ENCODE measurements around the gene PPP1R37. TPM values are rescaled to one million over a fixed set of nuclear protein-coding genes. Genes with fewer than 3 reads are reported as not detected.

PPP1R37 gene
- total and polyA plus RNA-seq, 2 donors (not counting 1 experiment from before 2014, with no cell fraction given): 20.7 to 28.1 TPM

DNA sequence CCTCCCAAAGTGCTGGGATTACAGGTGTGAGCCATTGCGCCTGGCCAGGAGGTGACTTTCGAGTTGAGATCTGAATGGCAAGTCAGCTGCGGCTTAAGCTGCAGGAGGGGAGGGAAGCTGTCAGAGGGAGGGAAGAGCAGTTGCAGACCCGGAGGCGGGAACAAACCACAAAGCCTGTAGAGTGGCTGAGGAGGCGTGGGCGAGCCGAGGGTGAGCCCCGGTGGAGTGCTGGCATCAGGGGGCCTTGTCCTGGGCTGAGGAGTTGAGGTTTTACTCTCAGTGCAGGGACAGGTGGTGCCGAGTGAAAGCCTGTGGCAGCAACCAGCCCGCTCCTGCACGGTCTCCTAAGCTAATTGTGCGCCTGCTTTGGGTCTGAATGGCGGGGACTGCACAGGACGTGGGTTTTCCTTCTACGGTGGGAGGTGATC, 24.2 kb downstream of the PPP1R37 start:
- intact Hi-C loops (cut with micrococcal nuclease): no loop called here
- no peaks in the 10 kb centered on the region for H3K27me3 Mint-ChIP-seq
- Histone ChIP-seq H3K4me2 (replicated peaks; ENCODE audit: low read depth, low read length, poor library complexity, severe bottlenecking) (peak overlapping the region; percentile 71), H3K4me3 (ENCODE audit: control extremely low read depth in 1 of 5, extremely low read depth in 1 of 5, insufficient read depth in 1 of 5, low read depth in 2 of 5, low read length in 4 of 5) (no peak overlapping the region), H4K20me1 (ENCODE audit: control insufficient read depth, insufficient read depth, low read length, poor library complexity, severe bottlenecking) (peaks cover 87% of the 10 kb centered on the region), H3K27me3 (replicated peaks in 1 of 4; ENCODE audit: control extremely low read depth in 1 of 4, control insufficient read depth in 3 of 4, insufficient read depth in 4 of 4, low read length in 3 of 4) (no peaks in the 10 kb centered on the region), H3K9me3 (ENCODE audit: control extremely low read depth in 1 of 3, control insufficient read depth in 2 of 3, insufficient read depth in 1 of 3, low read length in 2 of 3) (no peaks in the 10 kb centered on the region), H2AFZ (ENCODE audit: insufficient read depth, low read depth, low read length, poor library complexity, severe bottlenecking) (no peak overlapping the region), H3K27ac (ENCODE audit: low read length in 2 of 2) (no peak overlapping the region), H3K36me3 (replicated peaks in 1 of 2; ENCODE audit: control extremely low read depth in 1 of 2, control insufficient read depth in 1 of 2, extremely low read depth in 1 of 2, insufficient read depth in 2 of 2, low read length in 1 of 2) (no peaks in the 10 kb centered on the region), H3K4me1 (ENCODE audit: control insufficient read depth in 2 of 2, insufficient read depth in 2 of 2, low read length in 2 of 2) (peaks cover 45 to 80% of the 10 kb centered on the region in 2 donors), H3K79me2 (ENCODE audit: control insufficient read depth, insufficient read depth, low read length) (peaks cover 95% of the 10 kb centered on the region), H3K9ac (ENCODE audit: low read length) (no peak overlapping the region)
- H3K4me1 Mint-ChIP-seq: peaks cover 78% of the 10 kb centered on the region
- POLR2A ChIA-PET: interaction anchor here (0.7 kb wide), 1 partner anchor 61 kb away, joined by 9 read pairs; the partner anchor contains the start of gene TRAPPC6A
- peak; percentile 28 for DNase-seq
- TF ChIP-seq, protein P1, sequence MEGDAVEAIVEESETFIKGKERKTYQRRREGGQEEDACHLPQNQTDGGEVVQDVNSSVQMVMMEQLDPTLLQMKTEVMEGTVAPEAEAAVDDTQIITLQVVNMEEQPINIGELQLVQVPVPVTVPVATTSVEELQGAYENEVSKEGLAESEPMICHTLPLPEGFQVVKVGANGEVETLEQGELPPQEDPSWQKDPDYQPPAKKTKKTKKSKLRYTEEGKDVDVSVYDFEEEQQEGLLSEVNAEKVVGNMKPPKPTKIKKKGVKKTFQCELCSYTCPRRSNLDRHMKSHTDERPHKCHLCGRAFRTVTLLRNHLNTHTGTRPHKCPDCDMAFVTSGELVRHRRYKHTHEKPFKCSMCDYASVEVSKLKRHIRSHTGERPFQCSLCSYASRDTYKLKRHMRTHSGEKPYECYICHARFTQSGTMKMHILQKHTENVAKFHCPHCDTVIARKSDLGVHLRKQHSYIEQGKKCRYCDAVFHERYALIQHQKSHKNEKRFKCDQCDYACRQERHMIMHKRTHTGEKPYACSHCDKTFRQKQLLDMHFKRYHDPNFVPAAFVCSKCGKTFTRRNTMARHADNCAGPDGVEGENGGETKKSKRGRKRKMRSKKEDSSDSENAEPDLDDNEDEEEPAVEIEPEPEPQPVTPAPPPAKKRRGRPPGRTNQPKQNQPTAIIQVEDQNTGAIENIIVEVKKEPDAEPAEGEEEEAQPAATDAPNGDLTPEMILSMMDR (IDR thresholded peaks at IDR 0.05): no peak
- no peak for TF ChIP-seq EZH2 (IDR thresholded peaks at IDR 0.05; ENCODE audit: borderline replicate concordance, insufficient read depth, low read depth, low read length, poor library complexity, severe bottlenecking)
- no peaks in the 10 kb centered on the region for H3K9me3 Mint-ChIP-seq (ENCODE audit: insufficient read depth)
- peak overlapping the region; percentile 13 for H3K27ac Mint-ChIP-seq
- peak overlapping the region; percentile 42 for H3K4me3 Mint-ChIP-seq
- peak; percentile 29 for ATAC-seq (ENCODE audit: low read depth)
- 2% methylated on average over 13 of the region's 16 CpGs for WGBS (ENCODE audit: insufficient coverage)
- CTCF ChIA-PET: interaction anchor here (0.6 to 1.5 kb wide), 3 partner anchors 9 to 181 kb away, joined by 3 read pairs; no protein-coding TSS in a partner anchor

DNA sequence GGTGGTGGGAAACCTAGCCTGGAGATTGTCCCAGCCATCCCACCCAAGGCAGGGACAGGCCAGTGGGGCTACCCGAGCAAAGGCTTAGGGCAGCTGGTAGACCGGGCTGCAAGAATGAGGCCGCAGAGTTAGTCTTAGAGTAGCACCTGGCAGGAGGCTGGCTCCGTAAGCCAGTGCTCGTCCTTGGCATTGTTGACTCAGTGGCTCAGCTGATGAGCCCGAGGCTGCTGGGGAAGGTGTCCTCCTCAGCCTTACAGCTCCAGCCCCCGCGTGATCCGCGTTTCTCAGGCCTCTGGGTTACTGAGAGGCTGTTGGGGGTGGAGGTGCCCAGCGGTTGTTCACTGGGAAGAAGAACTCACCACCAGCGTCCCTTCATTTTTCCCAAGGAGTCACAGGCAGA, 24.7 kb downstream of the PPP1R37 start:
- peak overlapping the region; percentile 71 for H3K4me2 ChIP-seq (replicated peaks; ENCODE audit: low read depth, low read length, poor library complexity, severe bottlenecking)
- H3K36me3 ChIP-seq (replicated peaks in 1 of 2; ENCODE audit: control extremely low read depth in 1 of 2, control insufficient read depth in 1 of 2, extremely low read depth in 1 of 2, insufficient read depth in 2 of 2, low read length in 1 of 2): no peaks in the 10 kb centered on the region
- H3K9ac ChIP-seq (ENCODE audit: low read length): no peak overlapping the region
- ATAC-seq (ENCODE audit: low read depth): no peak
- WGBS (ENCODE audit: insufficient coverage): 71% methylated on average over 11 of the region's 12 CpGs
- DNase-seq: no peak
- H3K9me3 ChIP-seq (ENCODE audit: control extremely low read depth in 1 of 3, control insufficient read depth in 2 of 3, insufficient read depth in 1 of 3, low read length in 2 of 3): no peaks in the 10 kb centered on the region
- H3K9me3 Mint-ChIP-seq (ENCODE audit: insufficient read depth): no peaks in the 10 kb centered on the region
- peaks cover 87% of the 10 kb centered on the region for H4K20me1 ChIP-seq (ENCODE audit: control insufficient read depth, insufficient read depth, low read length, poor library complexity, severe bottlenecking)
- TF ChIP-seq, protein P1 (IDR thresholded peaks at IDR 0.05): no peak
- no peak for TF ChIP-seq EZH2 (IDR thresholded peaks at IDR 0.05; ENCODE audit: borderline replicate concordance, insufficient read depth, low read depth, low read length, poor library complexity, severe bottlenecking)
- no peak overlapping the region for H2AFZ ChIP-seq (ENCODE audit: insufficient read depth, low read depth, low read length, poor library complexity, severe bottlenecking)
- intact Hi-C loops (cut with micrococcal nuclease): no loop called here
- ChIA-PET CTCF (interaction anchor here (0.6 to 1.5 kb wide), 3 partner anchors 8 to 181 kb away, joined by 3 read pairs; no protein-coding TSS in a partner anchor), POLR2A (no interaction called here)
- peak overlapping the region; percentile 71 for H3K4me3 Mint-ChIP-seq
- H3K4me1 Mint-ChIP-seq: peaks cover 79% of the 10 kb centered on the region
- H3K4me3 ChIP-seq (ENCODE audit: control extremely low read depth in 1 of 5, extremely low read depth in 1 of 5, insufficient read depth in 1 of 5, low read depth in 2 of 5, low read length in 4 of 5): no peak overlapping the region
- peaks cover 95% of the 10 kb centered on the region for H3K79me2 ChIP-seq (ENCODE audit: control insufficient read depth, insufficient read depth, low read length)
- peak overlapping the region; percentile 15 for H3K27ac Mint-ChIP-seq
- H3K4me1 ChIP-seq (ENCODE audit: control insufficient read depth in 2 of 2, insufficient read depth in 2 of 2, low read length in 2 of 2): peaks cover 45 to 84% of the 10 kb centered on the region in 2 donors
- no peak overlapping the region for H3K27ac ChIP-seq (ENCODE audit: low read length in 2 of 2)
- no peaks in the 10 kb centered on the region for H3K27me3 Mint-ChIP-seq
- H3K27me3 ChIP-seq (replicated peaks in 1 of 4; ENCODE audit: control extremely low read depth in 1 of 4, control insufficient read depth in 3 of 4, insufficient read depth in 4 of 4, low read length in 3 of 4): no peaks in the 10 kb centered on the region
